GM19238 (cell line): ENCODE measurements around the gene LRRC1.

Experiments
- DNase-seq: peaks from one replicate; pipeline ENCODE4 v3.0.0; 2011; ENCODE audit warnings: low spot score; ENCODE audit not compliant: insufficient read length

The LRRC1 gene

GRCh38 chr6:53921639-53922038 lies 126.8 kb downstream of the LRRC1 start:
- DNase-seq: no peak

GRCh38 chr6:53922539-53922981 lies 127.8 kb downstream of the LRRC1 start:
- no peak for DNase-seq

GRCh38 chr6:53924277-53924676 lies 129.5 kb downstream of the LRRC1 start:
- DNase-seq: no peak

- DNase-seq: no peak
Observed at GRCh38 chr6:53924821-53925422, 130.1 kb downstream of the LRRC1 start.

- DNase-seq: no peak
Observed at GRCh38 chr6:53925891-53926290, 131.1 kb downstream of the LRRC1 start.

- DNase-seq: no peak
Observed at GRCh38 chr6:53926505-53926904, 131.7 kb downstream of the LRRC1 start.

- DNase-seq: no peak
Observed at GRCh38 chr6:53928641-53929040, 133.8 kb downstream of the LRRC1 start.

GRCh38 chr6:53929041-53929820 lies 134.4 kb downstream of the LRRC1 start:
- DNase-seq: no peak

GRCh38 chr6:53929821-53930120 lies 135.0 kb downstream of the LRRC1 start:
- no peak for DNase-seq

- DNase-seq: no peak
Observed at GRCh38 chr6:53930330-53930729, 135.5 kb downstream of the LRRC1 start.

- no peak for DNase-seq
Observed at GRCh38 chr6:53931086-53931485, 136.3 kb downstream of the LRRC1 start.

GRCh38 chr6:53932516-53932915 lies 137.7 kb downstream of the LRRC1 start:
- no peak for DNase-seq

- no peak for DNase-seq
Observed at GRCh38 chr6:53934023-53934422, 139.2 kb downstream of the LRRC1 start.

- no peak for DNase-seq
Observed at GRCh38 chr6:53937461-53937860, 142.7 kb downstream of the LRRC1 start.

GRCh38 chr6:53938810-53939209 lies 144.0 kb downstream of the LRRC1 start:
- no peak for DNase-seq

GRCh38 chr6:53939830-53940229 lies 145.0 kb downstream of the LRRC1 start:
- no peak for DNase-seq

GRCh38 chr6:53943395-53943794 lies 148.6 kb downstream of the LRRC1 start:
- DNase-seq: no peak

GRCh38 chr6:53944091-53944490 lies 149.3 kb downstream of the LRRC1 start:
- no peak for DNase-seq

- DNase-seq: no peak
Observed at GRCh38 chr6:53944543-53944942, 149.7 kb downstream of the LRRC1 start.

- no peak for DNase-seq
Observed at GRCh38 chr6:53945765-53946407, 151.1 kb downstream of the LRRC1 start.

- DNase-seq: no peak
Observed at GRCh38 chr6:53947780-53948179, 153.0 kb downstream of the LRRC1 start.

- DNase-seq: no peak
Observed at GRCh38 chr6:53951383-53951782, 156.6 kb downstream of the LRRC1 start.
